HEK293T (cell line): ENCODE measurements around the gene PEDS1.

Experiments
- CTCF ChIA-PET: fragments of 350-600 bp; formaldehyde crosslinking; extraction: SDS; loops from one replicate; lab custom pipeline; 2021; ENCODE audit warnings: antibody characterized with exemption, inconsistent platforms; lab: Yijun Ruan, JAX
- POLR2A ChIA-PET: fragments of 350-600 bp; formaldehyde crosslinking; extraction: SDS; loops from one replicate; lab custom pipeline; 2020; ENCODE audit warnings: antibody characterized with exemption, inconsistent platforms; lab: Yijun Ruan, JAX
- DNase-seq: peaks from one replicate; pipeline ENCODE4 v3.0.0; 2012; ENCODE audit warnings: mixed read lengths; ENCODE audit errors: extremely low spot score
- ARNT ChIP-seq: fragments of 450-650 bp; IDR thresholded peaks from 2 replicates; pipeline ENCODE4 v1.6.1; 2017; ENCODE audit warnings: mild to moderate bottlenecking
- BHLHE40 ChIP-seq: fragments of 450-650 bp; IDR thresholded peaks from 2 replicates; pipeline ENCODE4 v1.6.1; 2016; ENCODE audit warnings: mild to moderate bottlenecking, moderate library complexity, borderline replicate concordance
- CTBP1 ChIP-seq: fragments of 450-650 bp; IDR thresholded peaks from 2 replicates; pipeline ENCODE4 v1.6.1; 2016; ENCODE audit warnings: borderline replicate concordance
- ELF4 ChIP-seq: fragments of 450-650 bp; IDR thresholded peaks from 2 replicates; pipeline ENCODE4 v1.6.1; 2017; ENCODE audit warnings: antibody characterized with exemption
- FOXA1 ChIP-seq: fragments of 450-650 bp; IDR thresholded peaks from 2 replicates; pipeline ENCODE4 v1.6.1; 2016; ENCODE audit warnings: mild to moderate bottlenecking
- FOXK2 ChIP-seq: fragments of 450-650 bp; IDR thresholded peaks from 2 replicates; pipeline ENCODE4 v1.6.1; 2016; ENCODE audit warnings: mild to moderate bottlenecking
- FOXM1 ChIP-seq: fragments of 450-650 bp; IDR thresholded peaks from 2 replicates; pipeline ENCODE4 v1.6.1; 2017; ENCODE audit warnings: mild to moderate bottlenecking, borderline replicate concordance
- HDGF ChIP-seq: fragments of 450-650 bp; IDR thresholded peaks from 2 replicates; pipeline ENCODE4 v1.6.1; 2017; ENCODE audit warnings: antibody characterized with exemption, borderline replicate concordance
- L3MBTL2 ChIP-seq: fragments of 450-650 bp; conservative IDR thresholded peaks from 2 replicates; pipeline ENCODE4 v1.6.1; 2016; ENCODE audit warnings: mild to moderate bottlenecking
- LEF1 ChIP-seq: fragments of 450-650 bp; IDR thresholded peaks from 2 replicates; pipeline ENCODE4 v1.6.1; 2017; ENCODE audit warnings: mild to moderate bottlenecking, borderline replicate concordance
- NFRKB ChIP-seq: fragments of 450-650 bp; IDR thresholded peaks from 2 replicates; pipeline ENCODE4 v1.6.1; 2016; ENCODE audit warnings: mild to moderate bottlenecking, moderate library complexity
- SP1 ChIP-seq: fragments of 450-650 bp; IDR thresholded peaks from 2 replicates; pipeline ENCODE4 v1.6.1; 2017
- SUZ12 ChIP-seq: fragments of 450-650 bp; IDR thresholded peaks from 2 replicates; pipeline ENCODE4 v1.6.1; 2016; ENCODE audit warnings: mild to moderate bottlenecking
- TARDBP ChIP-seq: fragments of 450-650 bp; IDR thresholded peaks from 2 replicates; pipeline ENCODE4 v1.6.1; 2016
- ZNF384 ChIP-seq: fragments of 450-650 bp; IDR thresholded peaks from 2 replicates; pipeline ENCODE4 v1.6.1; 2016
- TF ChIP-seq, protein P1 (sequence below): fragments of 450-650 bp; IDR thresholded peaks from 2 replicates; pipeline ENCODE4 v1.6.1; 2016

PEDS1 gene

DNA sequence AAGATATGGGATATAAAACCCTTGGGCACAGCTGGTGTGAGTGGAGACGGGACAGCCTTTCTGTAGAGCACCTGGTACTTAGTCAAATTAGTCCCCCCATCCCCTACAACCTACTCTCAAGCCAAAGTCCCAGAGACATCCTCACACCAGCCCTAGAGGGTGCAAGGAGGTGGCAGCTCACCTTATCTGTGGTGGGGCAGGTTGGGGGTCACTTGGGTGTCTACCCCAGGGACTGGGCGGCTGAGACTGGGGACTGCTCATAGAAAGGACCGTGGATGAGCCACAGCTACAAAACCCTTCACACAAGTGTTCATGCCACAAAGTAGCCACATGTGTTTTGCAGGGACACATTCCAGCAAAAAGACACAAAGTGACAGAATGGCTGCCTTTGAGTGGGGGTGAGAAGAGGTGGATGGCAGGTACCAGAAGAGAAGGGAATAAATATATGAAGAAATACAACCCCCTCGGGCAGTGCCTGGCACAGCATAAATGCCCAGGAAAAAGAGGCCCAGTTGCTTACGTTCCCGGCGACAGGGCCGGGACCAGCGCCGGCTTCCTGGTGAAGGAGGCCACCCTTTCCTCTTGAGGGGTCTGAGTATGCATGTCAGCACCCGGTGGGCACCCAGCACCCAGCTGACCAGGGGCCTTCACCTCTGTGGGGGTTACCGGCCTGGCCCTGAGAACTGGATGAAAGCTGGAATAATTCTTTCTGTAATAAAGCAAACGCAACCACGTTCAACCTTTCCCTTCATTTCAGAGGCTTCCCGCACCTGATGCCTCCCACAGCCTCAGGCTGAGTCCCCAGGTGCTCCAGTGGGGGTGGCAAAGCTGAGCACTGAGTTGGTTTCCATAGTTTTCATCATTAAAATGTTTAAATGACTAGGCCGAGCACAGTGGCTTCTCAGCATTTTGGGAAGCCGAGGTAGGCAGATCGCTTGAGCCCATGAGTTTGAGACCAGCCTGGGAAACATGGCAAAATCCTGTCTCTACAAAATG is 22.7 kb upstream of the PEDS1 start:
- POLR2A ChIA-PET, result no interaction called here
- CTCF ChIA-PET, result interaction anchor here (0.7 to 1.2 kb wide), 2 partner anchors 137 to 197 kb away, joined by 3 to 5 read pairs; no protein-coding TSS in a partner anchor
- no peak for TF ChIP-seq SUZ12
- no peak for TF ChIP-seq CTBP1
- no peak for DNase-seq

GRCh38 chr20:50174456-50174855 is 20.9 kb upstream of the PEDS1 start:
- TF ChIP-seq LEF1, result no peak
- no peak for TF ChIP-seq FOXM1
- no peak for TF ChIP-seq SP1
- no peak for TF ChIP-seq FOXK2
- TF ChIP-seq ARNT, result no peak
- no peak for TF ChIP-seq BHLHE40
- no peak for TF ChIP-seq CTBP1
- no peak for TF ChIP-seq SUZ12
- TF ChIP-seq ZNF384, result no peak
- TF ChIP-seq ELF4, result no peak
- no peak for TF ChIP-seq HDGF
- TF ChIP-seq FOXA1, result no peak
- TF ChIP-seq TARDBP, result no peak
- no peak for TF ChIP-seq L3MBTL2
- TF ChIP-seq NFRKB, result no peak
- TF ChIP-seq, protein P1, sequence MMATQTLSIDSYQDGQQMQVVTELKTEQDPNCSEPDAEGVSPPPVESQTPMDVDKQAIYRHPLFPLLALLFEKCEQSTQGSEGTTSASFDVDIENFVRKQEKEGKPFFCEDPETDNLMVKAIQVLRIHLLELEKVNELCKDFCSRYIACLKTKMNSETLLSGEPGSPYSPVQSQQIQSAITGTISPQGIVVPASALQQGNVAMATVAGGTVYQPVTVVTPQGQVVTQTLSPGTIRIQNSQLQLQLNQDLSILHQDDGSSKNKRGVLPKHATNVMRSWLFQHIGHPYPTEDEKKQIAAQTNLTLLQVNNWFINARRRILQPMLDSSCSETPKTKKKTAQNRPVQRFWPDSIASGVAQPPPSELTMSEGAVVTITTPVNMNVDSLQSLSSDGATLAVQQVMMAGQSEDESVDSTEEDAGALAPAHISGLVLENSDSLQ, result no peak
- ChIA-PET POLR2A (interaction anchor here (1.6 kb wide), 1 partner anchor 54 kb away, joined by 3 read pairs; no protein-coding TSS in a partner anchor), CTCF (no interaction called here)
- DNase-seq, result no peak

- DNase-seq, result peak; percentile 67
- POLR2A ChIA-PET, result interaction anchor here (0.7 to 2.5 kb wide), 4 partner anchors 19 to 57 kb away, joined by 3 to 16 read pairs (median 7); partner anchors contain the start of gene PEDS1
- CTCF ChIA-PET, result interaction anchor here (0.5 to 0.8 kb wide), 3 partner anchors 50 to 192 kb away, joined by 3 read pairs; no protein-coding TSS in a partner anchor
- TF ChIP-seq SUZ12 (no peak), CTBP1 (no peak), TARDBP (no peak), ARNT (no peak), FOXK2 (no peak)
Observed at GRCh38 chr20:50172347-50173013, 19.0 kb upstream of the PEDS1 start.

DNA sequence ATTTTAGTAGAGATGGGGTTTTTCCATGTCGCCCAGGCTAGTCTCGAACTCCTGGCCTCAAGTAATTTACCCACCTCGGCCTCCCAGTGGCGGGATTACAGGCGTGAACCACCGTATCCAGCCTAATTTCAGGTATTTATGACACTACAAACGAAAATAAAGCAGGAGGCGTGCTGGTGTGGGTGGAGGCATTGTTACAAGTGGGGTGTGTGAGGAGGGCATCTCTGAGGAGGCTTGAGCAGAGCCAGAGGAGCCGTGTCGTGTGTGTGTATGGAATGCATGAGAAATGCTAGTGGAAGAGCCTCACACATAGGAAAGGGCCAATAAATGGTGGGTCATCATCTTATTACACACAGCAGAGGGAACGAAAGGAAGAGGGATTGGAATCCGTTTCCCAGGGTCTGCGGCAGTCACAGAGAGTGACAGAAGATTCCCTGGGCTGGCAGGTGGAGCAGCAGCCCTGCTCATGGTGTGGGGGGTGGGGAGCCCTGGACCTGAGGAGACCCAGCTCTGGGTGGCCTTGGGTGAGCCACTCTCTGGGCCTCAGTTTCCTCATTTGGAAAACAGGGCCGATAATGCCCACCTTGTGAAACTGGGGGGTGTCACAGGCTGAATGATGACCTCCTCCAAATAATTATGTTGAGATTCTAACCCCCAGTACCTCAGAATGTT is 17.2 kb upstream of the PEDS1 start:
- CTCF ChIA-PET, result interaction anchor here (0.6 to 1.4 kb wide), 2 partner anchors 32 to 99 kb away, joined by 4 to 5 read pairs; no protein-coding TSS in a partner anchor
- POLR2A ChIA-PET, result interaction anchor here (2.4 to 2.5 kb wide), 2 partner anchors 17 to 55 kb away, joined by 11 to 16 read pairs; partner anchors contain the start of gene PEDS1
- no peak for DNase-seq
- TF ChIP-seq LEF1 (no peak), HDGF (no peak), FOXM1 (no peak), NFRKB (no peak), FOXA1 (no peak), TARDBP (no peak), ELF4 (no peak), L3MBTL2 (no peak), BHLHE40 (no peak), ARNT (no peak), ZNF384 (no peak), CTBP1 (no peak), SP1 (no peak), SUZ12 (no peak), FOXK2 (no peak)
- TF ChIP-seq, protein P1, result no peak

GRCh38 chr20:50169329-50169823 is 15.9 kb upstream of the PEDS1 start:
- ChIA-PET POLR2A (interaction anchor here (0.8 to 1.2 kb wide), 2 partner anchors 16 to 54 kb away, joined by 5 to 12 read pairs; partner anchors contain the start of gene PEDS1), CTCF (interaction anchor here (0.6 to 1.5 kb wide), 7 partner anchors 10 to 54 kb away, joined by 3 to 6 read pairs (median 5); no protein-coding TSS in a partner anchor)
- peak; percentile 60 for DNase-seq
- TF ChIP-seq SUZ12 (no peak), FOXK2 (no peak), BHLHE40 (no peak), NFRKB (no peak)
- TF ChIP-seq, protein P1, result no peak
